Liver (tissue), 9 donors: ENCODE results near the gene ZNF24. TPM values are rescaled to one million over a fixed set of nuclear protein-coding genes. Genes with fewer than 3 reads are reported as not detected.

Experiments
- DNase-seq: peaks from one replicate; pipeline ENCODE4 v3.0.0-alpha.2; 2017; ENCODE audit warnings: low spot score
- H3K27ac ChIP-seq, 2 donors: one replicate each; pipeline ENCODE4 v1.7.0; 2013; ENCODE audit warnings: inconsistent platforms in 2 of 2, low read length in 2 of 2, control low read depth in 1 of 2, low read depth in 1 of 2, mild to moderate bottlenecking in 1 of 2
- H3K27me3 ChIP-seq, 4 donors: one replicate each; pipeline versions ENCODE4 v1.6.1 to v1.7.0; 2013; ENCODE audit warnings: low read length in 3 of 4, inconsistent platforms in 1 of 4, mild to moderate bottlenecking in 1 of 4, moderate library complexity in 1 of 4; ENCODE audit not compliant: control insufficient read depth in 4 of 4, insufficient read depth in 4 of 4
- H3K36me3 ChIP-seq, 4 donors: one replicate each; pipeline versions ENCODE4 v1.6.1 to v1.7.0; 2013; ENCODE audit warnings: low read length in 3 of 4, mild to moderate bottlenecking in 3 of 4, low read depth in 1 of 4, moderate library complexity in 1 of 4; ENCODE audit not compliant: control insufficient read depth in 4 of 4, insufficient read depth in 3 of 4
- H3K4me1 ChIP-seq, 4 donors: one replicate each; pipeline versions ENCODE4 v1.6.1 to v1.7.0; 2013; ENCODE audit warnings: low read length in 3 of 4, mild to moderate bottlenecking in 3 of 4, moderate library complexity in 1 of 4; ENCODE audit not compliant: control insufficient read depth in 4 of 4, insufficient read depth in 4 of 4
- H3K4me3 ChIP-seq, 3 donors: one replicate each; pipeline versions ENCODE4 v1.6.1 to v1.7.0; 2013; ENCODE audit warnings: low read length in 3 of 3, control low read depth in 1 of 3, low read depth in 1 of 3, mild to moderate bottlenecking in 1 of 3
- H3K9ac ChIP-seq, 2 donors: one replicate each; pipeline ENCODE4 v1.7.0; 2013; ENCODE audit warnings: low read length in 2 of 2, mild to moderate bottlenecking in 2 of 2, moderate library complexity in 2 of 2, control low read depth in 1 of 2, low read depth in 1 of 2
- H3K9me3 ChIP-seq, 4 donors: one replicate each; pipeline versions ENCODE4 v1.6.1 to v1.7.0; 2013; ENCODE audit warnings: low read length in 3 of 4; ENCODE audit not compliant: control insufficient read depth in 4 of 4
- EGR1 ChIP-seq, 2 donors: IDR thresholded peaks; 2 replicates each; pipeline ENCODE4 v1.6.1; 2016 to 2018; ENCODE audit warnings: antibody characterized with exemption in 2 of 2, low read depth in 2 of 2
- FOXA2 ChIP-seq: IDR thresholded peaks from 2 replicates; pipeline ENCODE4 v1.6.1; 2016; ENCODE audit warnings: antibody characterized with exemption
- GABPA ChIP-seq, 2 donors: IDR thresholded peaks in 1 of 2; conservative IDR thresholded peaks in 1 of 2; 2 replicates each; pipeline ENCODE4 v1.6.1; 2016; ENCODE audit warnings: antibody characterized with exemption in 2 of 2, mild to moderate bottlenecking in 1 of 2, moderate library complexity in 1 of 2
- HNF4A ChIP-seq, 2 donors: conservative IDR thresholded peaks; 2 replicates each; pipeline ENCODE4 v1.6.1; 2016; ENCODE audit warnings: antibody characterized with exemption in 2 of 2, mild to moderate bottlenecking in 2 of 2
- HNF4G ChIP-seq: IDR thresholded peaks from 2 replicates; pipeline ENCODE4 v1.6.1; 2016; ENCODE audit warnings: antibody characterized with exemption
- JUND ChIP-seq, 2 donors: IDR thresholded peaks; 2 replicates each; pipeline ENCODE4 v1.6.1; 2016; ENCODE audit warnings: antibody characterized with exemption in 2 of 2
- NR2F2 ChIP-seq: IDR thresholded peaks from 2 replicates; pipeline ENCODE4 v1.6.1; 2016; ENCODE audit warnings: antibody characterized with exemption
- RAD21 ChIP-seq, 2 donors: IDR thresholded peaks; 2 replicates each; pipeline ENCODE4 v1.6.1; 2016; ENCODE audit warnings: antibody characterized with exemption in 2 of 2, mild to moderate bottlenecking in 2 of 2
- RXRA ChIP-seq, 2 donors: IDR thresholded peaks; 2 replicates each; pipeline ENCODE4 v1.6.1; 2017 to 2018; ENCODE audit warnings: antibody characterized with exemption in 2 of 2, mild to moderate bottlenecking in 1 of 2
- SP1 ChIP-seq: IDR thresholded peaks from 2 replicates; pipeline ENCODE4 v1.6.1; 2018; ENCODE audit warnings: antibody characterized with exemption, mild to moderate bottlenecking
- TAF1 ChIP-seq: conservative IDR thresholded peaks from 2 replicates; pipeline ENCODE4 v1.6.1; 2016; ENCODE audit warnings: antibody characterized with exemption, mild to moderate bottlenecking
- YY1 ChIP-seq: IDR thresholded peaks from 2 replicates; pipeline ENCODE4 v1.6.1; 2016; ENCODE audit warnings: antibody characterized with exemption, mild to moderate bottlenecking
- WGBS: extraction: QIAGEN DNeasy Blood & Tissue Kit; methylation state at CpG from one replicate; pipeline ENCODE4 v1.1.7; 2013; 5-methylcytosine and 5-hydroxymethylcytosine counted together
- polyA plus RNA-seq, 2 donors: library from polyadenylated mRNA; stranded (reverse) in 1 of 2; unstranded in 1 of 2; fragments of 200-250 nt in 1 of 2; fragments of >200 nt in 1 of 2; fragmentation: Nextera tagmentation in 1 of 2; extraction: Ambion mirVana in 1 of 2; gene quantifications; one replicate each; pipeline versions ENCODE4 v1.2.1 to v1.2.3, GENCODE V29; 2013 to 2015
- total RNA-seq, 2 donors: library from RNA; depleted of rRNA; stranded (reverse); fragments of >200 nt; gene quantifications; one replicate each; pipeline ENCODE4 v1.2.3, GENCODE V29; 2014
- TF ChIP-seq, protein P1 (sequence below): IDR thresholded peaks from 2 replicates; pipeline ENCODE4 v1.6.1; 2016; ENCODE audit warnings: antibody characterized with exemption
- TF ChIP-seq, protein P2 (sequence below): IDR thresholded peaks from 2 replicates; pipeline ENCODE4 v1.6.1; 2016; ENCODE audit warnings: antibody characterized with exemption, mild to moderate bottlenecking
- TF ChIP-seq, protein P3 (sequence below): fragments of 150-350 bp; IDR thresholded peaks from 2 replicates; pipeline ENCODE4 v1.5.1; 2017; ENCODE audit warnings: improper control_type of control experiment, low read depth, low read length; ENCODE audit not compliant: missing input control
- TF ChIP-seq, protein P4 (sequence below): IDR thresholded peaks from 2 replicates; pipeline ENCODE4 v1.6.1; 2016; ENCODE audit warnings: antibody characterized with exemption
- donor health status: healthy.
- donor health status: healthy.
- donor health status: healthy.
- donor health status: healthy.
- donor health status: healthy.

ZNF24 gene
- total and polyA plus RNA-seq, 4 donors = 9.1 to 30.3 (median 28.9) TPM

DNA sequence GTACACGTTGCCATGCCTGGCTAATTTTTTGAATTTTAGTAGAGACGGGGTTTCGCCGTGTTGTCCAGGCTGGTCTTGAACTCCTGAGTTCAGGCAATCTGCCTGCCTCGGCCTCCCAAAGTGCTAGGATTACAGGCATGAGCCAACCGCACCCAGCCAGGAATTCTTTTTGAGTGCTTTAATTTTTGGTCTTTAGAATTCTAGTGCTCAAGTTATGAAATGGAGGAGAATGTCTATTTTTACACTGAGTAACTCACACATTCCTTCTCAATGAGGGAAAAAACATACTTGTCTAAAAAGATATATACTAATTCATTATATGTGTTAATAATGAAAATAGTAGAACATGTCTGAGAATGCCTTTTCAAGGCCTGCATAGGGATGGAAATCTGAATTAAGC lies 24.4 kb upstream of the ZNF24 start:
- no peak overlapping the region for H3K4me3 ChIP-seq
- H3K27ac ChIP-seq = no peak overlapping the region
- TF ChIP-seq FOXA2 (no peak), GABPA (IDR thresholded peaks at IDR 0.05 in 1 of 2, conservative IDR thresholded peaks at IDR 0.05 in 1 of 2) (no peak), JUND (IDR thresholded peaks at IDR 0.05) (no peak), RAD21 (IDR thresholded peaks at IDR 0.05) (no peak), SP1 (no peak), RXRA (IDR thresholded peaks at IDR 0.05) (no peak), HNF4G (no peak), HNF4A (conservative IDR thresholded peaks at IDR 0.05) (no peak), YY1 (no peak), TAF1 (no peak), EGR1 (IDR thresholded peaks at IDR 0.05; ENCODE audit: low read depth in 2 of 2) (no peak), NR2F2 (no peak)
- TF ChIP-seq, protein P1, sequence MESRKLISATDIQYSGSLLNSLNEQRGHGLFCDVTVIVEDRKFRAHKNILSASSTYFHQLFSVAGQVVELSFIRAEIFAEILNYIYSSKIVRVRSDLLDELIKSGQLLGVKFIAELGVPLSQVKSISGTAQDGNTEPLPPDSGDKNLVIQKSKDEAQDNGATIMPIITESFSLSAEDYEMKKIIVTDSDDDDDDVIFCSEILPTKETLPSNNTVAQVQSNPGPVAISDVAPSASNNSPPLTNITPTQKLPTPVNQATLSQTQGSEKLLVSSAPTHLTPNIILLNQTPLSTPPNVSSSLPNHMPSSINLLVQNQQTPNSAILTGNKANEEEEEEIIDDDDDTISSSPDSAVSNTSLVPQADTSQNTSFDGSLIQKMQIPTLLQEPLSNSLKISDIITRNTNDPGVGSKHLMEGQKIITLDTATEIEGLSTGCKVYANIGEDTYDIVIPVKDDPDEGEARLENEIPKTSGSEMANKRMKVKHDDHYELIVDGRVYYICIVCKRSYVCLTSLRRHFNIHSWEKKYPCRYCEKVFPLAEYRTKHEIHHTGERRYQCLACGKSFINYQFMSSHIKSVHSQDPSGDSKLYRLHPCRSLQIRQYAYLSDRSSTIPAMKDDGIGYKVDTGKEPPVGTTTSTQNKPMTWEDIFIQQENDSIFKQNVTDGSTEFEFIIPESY = no peak
- TF ChIP-seq, protein P2, sequence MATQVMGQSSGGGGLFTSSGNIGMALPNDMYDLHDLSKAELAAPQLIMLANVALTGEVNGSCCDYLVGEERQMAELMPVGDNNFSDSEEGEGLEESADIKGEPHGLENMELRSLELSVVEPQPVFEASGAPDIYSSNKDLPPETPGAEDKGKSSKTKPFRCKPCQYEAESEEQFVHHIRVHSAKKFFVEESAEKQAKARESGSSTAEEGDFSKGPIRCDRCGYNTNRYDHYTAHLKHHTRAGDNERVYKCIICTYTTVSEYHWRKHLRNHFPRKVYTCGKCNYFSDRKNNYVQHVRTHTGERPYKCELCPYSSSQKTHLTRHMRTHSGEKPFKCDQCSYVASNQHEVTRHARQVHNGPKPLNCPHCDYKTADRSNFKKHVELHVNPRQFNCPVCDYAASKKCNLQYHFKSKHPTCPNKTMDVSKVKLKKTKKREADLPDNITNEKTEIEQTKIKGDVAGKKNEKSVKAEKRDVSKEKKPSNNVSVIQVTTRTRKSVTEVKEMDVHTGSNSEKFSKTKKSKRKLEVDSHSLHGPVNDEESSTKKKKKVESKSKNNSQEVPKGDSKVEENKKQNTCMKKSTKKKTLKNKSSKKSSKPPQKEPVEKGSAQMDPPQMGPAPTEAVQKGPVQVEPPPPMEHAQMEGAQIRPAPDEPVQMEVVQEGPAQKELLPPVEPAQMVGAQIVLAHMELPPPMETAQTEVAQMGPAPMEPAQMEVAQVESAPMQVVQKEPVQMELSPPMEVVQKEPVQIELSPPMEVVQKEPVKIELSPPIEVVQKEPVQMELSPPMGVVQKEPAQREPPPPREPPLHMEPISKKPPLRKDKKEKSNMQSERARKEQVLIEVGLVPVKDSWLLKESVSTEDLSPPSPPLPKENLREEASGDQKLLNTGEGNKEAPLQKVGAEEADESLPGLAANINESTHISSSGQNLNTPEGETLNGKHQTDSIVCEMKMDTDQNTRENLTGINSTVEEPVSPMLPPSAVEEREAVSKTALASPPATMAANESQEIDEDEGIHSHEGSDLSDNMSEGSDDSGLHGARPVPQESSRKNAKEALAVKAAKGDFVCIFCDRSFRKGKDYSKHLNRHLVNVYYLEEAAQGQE = no peak
- no peak overlapping the region for H3K9ac ChIP-seq
- H3K9me3 ChIP-seq = no peaks in the 10 kb centered on the region
- peaks cover 0 to 8% (median 0%) of the 10 kb centered on the region in 4 donors for H3K36me3 ChIP-seq
- no peaks in the 10 kb centered on the region for H3K27me3 ChIP-seq
- WGBS = 97% methylated on average over 6 of the region's 6 CpGs
- no peak for DNase-seq
- no peaks in the 10 kb centered on the region for H3K4me1 ChIP-seq

DNA sequence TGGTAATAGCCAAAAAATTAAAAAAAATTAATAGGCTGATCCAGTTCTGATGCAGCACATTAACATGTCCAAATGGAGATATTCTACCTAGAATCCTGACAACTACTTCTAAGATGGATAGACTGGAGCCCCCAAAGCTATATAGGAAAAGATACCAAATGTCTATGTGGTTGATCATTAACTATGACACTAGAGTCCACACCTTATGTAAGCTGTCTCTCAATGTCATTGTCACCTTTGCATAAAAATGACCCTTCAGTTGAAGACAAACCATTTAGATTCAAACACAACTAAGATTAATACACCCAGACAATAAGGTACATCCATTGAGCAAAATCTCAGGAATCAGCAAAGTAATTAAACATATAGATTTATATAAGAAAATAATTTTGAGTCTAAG lies 18.3 kb upstream of the ZNF24 start:
- Histone ChIP-seq H3K9me3 (no peaks in the 10 kb centered on the region), H3K9ac (no peak overlapping the region), H3K36me3 (no peaks in the 10 kb centered on the region), H3K4me3 (no peak overlapping the region), H3K27me3 (no peaks in the 10 kb centered on the region), H3K27ac (no peak overlapping the region), H3K4me1 (no peaks in the 10 kb centered on the region)
- TF ChIP-seq, protein P1 = no peak
- no peak for TF ChIP-seq JUND (IDR thresholded peaks at IDR 0.05)
- no peak for TF ChIP-seq FOXA2
- TF ChIP-seq YY1 = no peak
- TF ChIP-seq TAF1 = no peak
- TF ChIP-seq HNF4A (conservative IDR thresholded peaks at IDR 0.05) = no peak
- no peak for TF ChIP-seq HNF4G
- TF ChIP-seq, protein P3, sequence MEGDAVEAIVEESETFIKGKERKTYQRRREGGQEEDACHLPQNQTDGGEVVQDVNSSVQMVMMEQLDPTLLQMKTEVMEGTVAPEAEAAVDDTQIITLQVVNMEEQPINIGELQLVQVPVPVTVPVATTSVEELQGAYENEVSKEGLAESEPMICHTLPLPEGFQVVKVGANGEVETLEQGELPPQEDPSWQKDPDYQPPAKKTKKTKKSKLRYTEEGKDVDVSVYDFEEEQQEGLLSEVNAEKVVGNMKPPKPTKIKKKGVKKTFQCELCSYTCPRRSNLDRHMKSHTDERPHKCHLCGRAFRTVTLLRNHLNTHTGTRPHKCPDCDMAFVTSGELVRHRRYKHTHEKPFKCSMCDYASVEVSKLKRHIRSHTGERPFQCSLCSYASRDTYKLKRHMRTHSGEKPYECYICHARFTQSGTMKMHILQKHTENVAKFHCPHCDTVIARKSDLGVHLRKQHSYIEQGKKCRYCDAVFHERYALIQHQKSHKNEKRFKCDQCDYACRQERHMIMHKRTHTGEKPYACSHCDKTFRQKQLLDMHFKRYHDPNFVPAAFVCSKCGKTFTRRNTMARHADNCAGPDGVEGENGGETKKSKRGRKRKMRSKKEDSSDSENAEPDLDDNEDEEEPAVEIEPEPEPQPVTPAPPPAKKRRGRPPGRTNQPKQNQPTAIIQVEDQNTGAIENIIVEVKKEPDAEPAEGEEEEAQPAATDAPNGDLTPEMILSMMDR = no peak
- TF ChIP-seq, protein P4, sequence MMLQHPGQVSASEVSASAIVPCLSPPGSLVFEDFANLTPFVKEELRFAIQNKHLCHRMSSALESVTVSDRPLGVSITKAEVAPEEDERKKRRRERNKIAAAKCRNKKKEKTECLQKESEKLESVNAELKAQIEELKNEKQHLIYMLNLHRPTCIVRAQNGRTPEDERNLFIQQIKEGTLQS = no peak
- no peak for TF ChIP-seq GABPA (IDR thresholded peaks at IDR 0.05 in 1 of 2, conservative IDR thresholded peaks at IDR 0.05 in 1 of 2)
- no peak for DNase-seq
